Amygdala (tissue), 56 donors: ENCODE measurements around the gene CDC20.
A peak's percentile ranks its signal among the peaks of the same experiment; 100 is the strongest.

Experiments used
- DNase-seq, 56 donors: peaks; one replicate each; lab custom pipeline; 2025; lab: John Stamatoyannopoulos, UW

CDC20 gene

DNA sequence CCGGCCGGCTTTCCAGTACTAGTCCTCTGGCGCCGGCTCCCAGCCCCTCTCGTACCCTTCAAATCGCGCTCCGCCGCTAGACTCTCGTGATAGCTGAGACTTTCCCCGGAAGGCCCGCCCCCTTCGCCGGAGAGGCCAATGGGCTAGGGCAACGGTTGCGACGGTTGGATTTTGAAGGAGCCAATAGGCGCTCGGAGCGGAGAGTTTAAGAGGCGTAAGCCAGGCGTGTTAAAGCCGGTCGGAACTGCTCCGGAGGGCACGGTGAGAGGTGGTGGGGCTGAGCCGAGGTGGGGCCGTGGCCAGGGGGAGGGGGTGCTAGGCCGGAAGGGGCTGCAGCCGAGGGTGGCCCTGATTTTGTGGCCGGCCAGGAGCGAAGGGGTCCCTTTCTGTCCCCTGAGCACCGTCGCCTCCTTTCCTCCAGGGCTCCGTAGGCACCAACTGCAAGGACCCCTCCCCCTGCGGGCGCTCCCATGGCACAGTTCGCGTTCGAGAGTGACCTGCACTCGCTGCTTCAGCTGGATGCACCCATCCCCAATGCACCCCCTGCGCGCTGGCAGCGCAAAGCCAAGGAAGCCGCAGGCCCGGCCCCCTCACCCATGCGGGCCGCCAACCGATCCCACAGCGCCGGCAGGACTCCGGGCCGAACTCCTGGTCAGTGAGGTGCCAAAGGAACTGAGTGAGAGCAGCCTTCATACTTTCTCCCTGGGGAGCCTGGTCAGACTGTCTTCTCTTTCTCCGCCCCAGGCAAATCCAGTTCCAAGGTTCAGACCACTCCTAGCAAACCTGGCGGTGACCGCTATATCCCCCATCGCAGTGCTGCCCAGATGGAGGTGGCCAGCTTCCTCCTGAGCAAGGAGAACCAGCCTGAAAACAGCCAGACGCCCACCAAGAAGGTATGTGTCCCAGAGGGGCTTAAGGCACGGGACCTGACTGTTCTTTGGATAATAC lies at the start of gene CDC20:
CDC20 (plus strand) TSS at position 236 of the 948 bp plus-strand sequence; CDS start at position 471, 235 bp downstream.
- peak; percentile 49 to 99 (median 94) for DNase-seq

DNA sequence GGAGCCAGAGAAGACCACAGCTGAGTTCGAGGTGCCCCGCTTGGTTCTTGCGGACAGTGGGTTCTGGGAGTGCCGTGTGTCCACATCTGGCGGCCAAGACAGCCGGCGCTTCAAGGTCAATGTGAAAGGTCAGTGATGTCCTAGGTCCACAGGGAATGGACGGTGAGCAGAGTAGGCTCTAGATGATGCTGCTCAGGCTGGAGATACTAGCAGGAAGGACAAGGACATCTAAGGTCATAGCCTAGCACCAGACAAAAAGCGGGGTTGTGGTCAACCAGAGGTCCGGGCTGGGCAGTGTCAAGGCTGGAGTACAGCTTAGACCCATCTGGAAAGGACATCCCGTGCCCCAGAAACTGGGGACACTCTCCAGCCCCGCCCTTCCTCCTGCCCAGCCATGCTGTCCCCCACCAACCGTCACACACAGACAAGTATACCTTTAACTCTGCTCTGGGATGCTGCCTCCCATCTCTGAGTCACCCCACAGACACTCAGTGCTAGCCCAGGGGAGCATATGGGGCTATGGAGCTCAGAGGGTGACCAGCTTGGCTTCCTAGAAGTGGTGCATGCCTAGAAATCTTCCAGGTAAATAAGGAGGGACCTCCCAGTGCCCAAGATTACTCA lies 49.3 kb upstream of the CDC20 start:
- no peak for DNase-seq

DNA sequence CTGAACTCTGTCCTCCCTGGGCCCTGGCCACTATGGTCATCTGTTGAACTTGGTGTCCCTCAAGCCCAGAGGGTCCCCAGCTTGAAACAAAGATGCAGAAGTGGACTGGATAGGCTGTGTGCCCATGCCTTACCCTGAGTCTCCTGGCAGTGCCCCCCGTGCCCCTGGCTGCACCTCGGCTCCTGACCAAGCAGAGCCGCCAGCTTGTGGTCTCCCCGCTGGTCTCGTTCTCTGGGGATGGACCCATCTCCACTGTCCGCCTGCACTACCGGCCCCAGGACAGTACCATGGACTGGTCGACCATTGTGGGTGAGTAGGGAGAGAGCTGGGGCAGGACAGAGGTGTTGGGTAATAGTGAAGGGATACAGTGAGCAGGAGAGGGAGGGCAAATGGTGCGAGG lies 47.3 kb upstream of the CDC20 start:
- no peak for DNase-seq

DNA sequence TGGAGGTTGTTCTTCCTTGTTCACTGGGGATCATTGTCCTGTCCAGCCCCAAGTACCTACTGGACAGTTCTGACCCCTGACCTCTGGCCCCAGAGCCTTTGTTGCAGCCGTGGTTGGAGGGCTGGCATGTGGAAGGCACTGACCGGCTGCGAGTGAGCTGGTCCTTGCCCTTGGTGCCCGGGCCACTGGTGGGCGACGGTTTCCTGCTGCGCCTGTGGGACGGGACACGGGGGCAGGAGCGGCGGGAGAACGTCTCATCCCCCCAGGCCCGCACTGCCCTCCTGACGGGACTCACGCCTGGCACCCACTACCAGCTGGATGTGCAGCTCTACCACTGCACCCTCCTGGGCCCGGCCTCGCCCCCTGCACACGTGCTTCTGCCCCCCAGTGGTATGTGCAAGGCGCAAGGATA lies 46.6 kb upstream of the CDC20 start:
- DNase-seq = no peak

DNA sequence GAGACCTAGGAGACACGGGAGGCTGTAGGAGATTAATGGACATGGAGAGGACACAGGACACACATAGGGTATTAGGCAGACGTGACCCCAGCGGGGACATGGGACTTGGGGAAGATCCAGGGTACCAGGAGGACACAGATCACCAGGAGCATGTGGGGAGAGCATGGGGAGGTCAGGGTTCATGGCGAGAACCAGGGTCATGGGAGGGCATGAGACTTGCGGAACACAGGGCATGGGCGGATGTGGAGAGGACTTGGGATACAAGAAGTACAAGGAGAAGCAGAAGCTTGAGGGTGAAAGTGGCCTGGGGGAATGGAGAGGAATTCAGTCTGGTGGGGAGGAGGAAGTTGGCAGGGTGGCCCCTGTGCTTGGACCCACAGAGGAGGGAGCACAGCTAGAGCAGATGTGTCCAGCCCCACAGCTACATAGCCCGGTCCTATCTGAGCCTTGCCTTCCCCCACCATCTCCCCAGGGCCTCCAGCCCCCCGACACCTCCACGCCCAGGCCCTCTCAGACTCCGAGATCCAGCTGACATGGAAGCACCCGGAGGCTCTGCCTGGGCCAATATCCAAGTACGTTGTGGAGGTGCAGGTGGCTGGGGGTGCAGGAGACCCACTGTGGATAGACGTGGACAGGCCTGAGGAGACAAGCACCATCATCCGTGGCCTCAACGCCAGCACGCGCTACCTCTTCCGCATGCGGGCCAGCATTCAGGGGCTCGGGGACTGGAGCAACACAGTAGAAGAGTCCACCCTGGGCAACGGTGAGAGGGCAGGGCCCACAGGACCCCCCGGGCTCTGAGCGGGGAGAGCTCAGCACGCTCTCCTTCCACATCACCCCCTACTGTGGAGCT lies 45.9 kb upstream of the CDC20 start:
- no peak for DNase-seq

DNA sequence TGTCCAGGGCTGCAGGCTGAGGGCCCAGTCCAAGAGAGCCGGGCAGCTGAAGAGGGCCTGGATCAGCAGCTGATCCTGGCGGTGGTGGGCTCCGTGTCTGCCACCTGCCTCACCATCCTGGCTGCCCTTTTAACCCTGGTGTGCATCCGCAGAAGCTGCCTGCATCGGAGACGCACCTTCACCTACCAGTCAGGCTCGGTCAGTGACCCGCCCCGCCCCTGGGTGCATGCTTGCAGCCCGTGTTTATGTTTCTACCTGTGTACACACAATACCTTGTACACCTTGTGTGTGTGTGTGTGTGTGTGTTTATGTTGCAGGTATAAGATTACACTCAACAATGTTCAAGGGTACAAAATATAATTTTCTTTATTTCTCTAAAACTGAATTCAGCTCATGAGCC lies 45.0 kb upstream of the CDC20 start:
- no peak for DNase-seq

DNA sequence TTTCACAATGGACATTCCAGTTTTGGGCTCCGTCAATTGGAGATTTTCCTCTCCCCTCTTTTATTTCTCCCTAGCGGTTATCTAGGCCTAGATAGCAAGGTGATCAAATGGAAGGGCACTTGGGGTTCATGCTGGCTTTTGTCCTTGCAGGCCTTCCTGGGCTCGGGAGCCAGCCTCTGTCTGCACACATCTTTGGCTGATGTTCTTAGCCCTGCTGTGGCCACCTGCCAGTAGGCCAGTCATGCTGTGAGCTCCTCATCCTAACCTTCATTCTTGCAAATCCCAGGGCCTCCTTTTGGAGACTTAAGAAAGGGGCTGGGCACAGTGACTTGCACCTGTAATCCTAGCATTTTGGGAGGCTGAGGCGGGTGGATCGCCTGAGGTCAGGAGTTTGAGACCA lies 44.5 kb upstream of the CDC20 start:
- DNase-seq = no peak

DNA sequence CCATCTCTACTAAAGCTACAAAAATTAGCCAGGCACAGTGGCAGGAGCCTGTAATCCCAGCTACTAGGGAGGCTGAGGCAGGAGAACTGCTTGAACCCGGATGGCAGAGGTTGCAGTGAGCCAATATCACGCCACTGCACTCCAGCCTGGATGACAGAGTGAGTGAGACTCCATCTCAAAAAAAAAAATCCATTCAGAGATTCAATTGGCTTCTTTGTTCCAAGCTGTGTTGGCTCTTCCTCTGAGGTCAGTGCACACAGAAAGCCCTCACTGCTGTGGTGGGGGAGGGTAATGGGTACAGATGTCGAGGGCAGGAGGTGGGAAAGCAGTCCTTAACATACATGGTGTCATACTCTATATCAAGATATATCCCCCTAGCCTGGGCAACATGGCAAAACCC lies 43.3 kb upstream of the CDC20 start:
- DNase-seq = peak in 29 of 56 donors; percentile 10 to 74 (median 41)

DNA sequence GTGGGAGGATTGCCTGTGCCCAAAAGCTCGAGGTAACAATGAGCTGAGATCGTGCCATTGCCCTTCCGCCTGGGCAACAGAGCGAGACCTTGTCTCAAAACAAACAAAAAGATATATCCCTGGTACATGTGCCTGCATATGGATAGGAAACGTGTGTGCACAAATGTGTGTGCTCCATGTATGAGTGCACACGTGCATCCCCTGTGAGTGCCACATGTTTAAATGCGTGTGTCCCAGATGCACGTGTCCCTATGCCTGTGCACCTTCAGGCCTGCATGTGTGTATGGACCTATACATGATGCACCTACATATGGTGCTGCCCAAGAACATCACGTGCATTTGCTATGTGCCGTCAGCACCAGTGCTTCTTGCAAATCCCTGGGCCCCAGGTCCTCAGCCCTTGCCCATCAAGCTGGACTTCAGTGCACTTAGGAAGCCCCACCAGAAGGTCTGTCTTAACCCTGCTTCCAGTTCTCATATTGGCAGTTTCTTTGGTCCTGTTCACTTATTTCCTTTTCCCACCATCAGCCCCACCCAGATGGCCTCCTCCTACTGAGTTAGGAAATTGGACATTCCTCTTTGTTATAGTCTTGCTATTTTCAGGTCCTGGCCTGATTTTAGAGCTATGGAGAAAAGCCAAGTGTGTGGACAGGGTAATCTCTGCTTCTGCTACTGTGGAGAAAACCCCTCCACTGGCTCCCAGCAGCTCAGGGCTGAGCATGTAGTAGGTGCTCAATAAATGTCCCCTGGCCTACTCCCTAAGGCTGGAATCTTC lies 42.6 kb upstream of the CDC20 start:
- DNase-seq = no peak

DNA sequence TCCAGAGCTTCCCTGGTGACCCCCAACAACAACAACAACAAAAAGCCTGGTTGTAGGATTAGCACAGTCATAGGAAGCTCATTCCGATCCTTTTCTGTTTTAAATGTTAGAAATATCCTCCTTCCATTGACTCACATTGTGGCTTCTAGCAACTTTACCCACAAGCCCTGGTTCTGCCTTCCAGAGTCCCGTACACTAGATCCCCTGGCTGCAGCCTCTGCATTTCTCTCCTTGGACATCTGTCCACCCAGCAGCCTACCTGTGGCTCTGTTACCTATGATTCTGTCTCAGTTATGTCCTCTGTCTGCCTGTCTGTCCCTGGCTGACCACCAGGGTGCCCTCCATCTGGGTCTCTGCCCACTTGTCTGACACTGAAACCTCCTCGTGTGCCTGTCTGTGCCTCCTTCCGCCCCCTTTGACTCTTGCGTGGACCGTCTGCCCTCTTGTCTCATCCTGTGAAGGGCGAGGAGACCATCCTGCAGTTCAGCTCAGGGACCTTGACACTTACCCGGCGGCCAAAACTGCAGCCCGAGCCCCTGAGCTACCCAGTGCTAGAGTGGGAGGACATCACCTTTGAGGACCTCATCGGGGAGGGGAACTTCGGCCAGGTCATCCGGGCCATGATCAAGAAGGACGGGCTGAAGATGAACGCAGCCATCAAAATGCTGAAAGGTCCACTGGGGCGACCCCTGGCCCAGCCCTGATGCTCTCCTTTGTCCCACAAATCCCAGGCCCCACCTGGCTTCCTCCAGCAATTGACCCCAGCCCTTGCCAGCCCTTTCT lies 41.9 kb upstream of the CDC20 start:
- no peak for DNase-seq

DNA sequence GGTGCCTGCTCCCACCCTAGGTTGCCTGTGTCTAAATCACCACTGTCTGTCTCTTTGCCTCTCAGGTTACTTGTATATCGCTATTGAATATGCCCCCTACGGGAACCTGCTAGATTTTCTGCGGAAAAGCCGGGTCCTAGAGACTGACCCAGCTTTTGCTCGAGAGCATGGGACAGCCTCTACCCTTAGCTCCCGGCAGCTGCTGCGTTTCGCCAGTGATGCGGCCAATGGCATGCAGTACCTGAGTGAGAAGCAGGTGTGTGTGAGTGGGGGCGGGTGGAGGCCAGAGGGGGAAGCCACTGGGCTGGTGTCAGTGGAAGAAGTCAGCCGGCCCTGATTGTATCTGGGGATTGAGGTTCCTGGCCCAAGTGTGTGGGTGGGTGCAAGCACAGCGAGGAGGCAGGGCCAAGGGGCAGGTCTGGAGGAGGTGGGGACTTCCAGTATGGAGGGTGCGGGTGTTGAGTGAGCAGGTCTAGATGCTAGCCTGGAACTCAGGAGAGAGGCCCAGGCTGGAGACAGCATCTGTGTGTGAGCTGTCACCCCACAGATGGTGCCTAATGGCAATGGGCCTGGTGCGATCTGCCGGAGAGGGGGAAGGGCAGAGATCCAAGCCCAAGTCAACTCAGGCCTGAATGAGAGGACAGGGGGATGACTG lies 40.8 kb upstream of the CDC20 start:
- DNase-seq = peak in 44 of 56 donors; percentile 9 to 87 (median 55)

DNA sequence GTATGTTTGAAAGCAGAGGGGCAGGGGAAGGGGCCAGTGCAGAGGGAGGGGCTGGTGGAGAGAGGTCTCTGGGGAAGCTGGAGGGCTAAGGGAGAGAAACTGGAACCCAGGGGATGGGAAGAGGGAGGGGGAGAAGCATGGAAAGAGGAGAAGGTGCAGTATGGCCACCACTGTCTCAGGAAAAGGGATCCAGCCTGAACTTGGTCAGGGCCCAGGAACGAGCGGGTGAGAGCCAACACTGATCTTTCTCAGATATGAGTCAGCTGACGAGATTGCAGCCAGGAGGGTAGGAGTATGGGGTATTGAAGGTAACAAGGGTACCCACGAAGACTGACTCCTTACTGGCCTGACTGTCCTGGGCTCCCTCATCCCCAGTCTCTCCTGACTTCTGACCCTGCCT lies 40.0 kb upstream of the CDC20 start:
- DNase-seq = no peak

DNA sequence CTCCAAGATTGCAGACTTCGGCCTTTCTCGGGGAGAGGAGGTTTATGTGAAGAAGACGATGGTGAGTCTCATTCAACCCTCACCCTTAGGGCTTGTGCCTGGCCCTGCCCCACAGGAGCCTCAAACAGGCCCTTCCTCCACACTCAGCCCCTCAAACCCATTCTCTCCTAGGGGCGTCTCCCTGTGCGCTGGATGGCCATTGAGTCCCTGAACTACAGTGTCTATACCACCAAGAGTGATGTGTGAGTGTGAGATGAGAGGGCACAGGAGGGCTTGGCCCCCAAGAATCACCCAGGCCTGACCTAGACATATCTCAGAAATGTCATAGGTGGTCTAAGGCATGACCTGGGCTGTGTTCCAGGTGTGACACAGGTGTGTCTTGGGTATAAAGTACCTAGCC lies 39.5 kb upstream of the CDC20 start:
- no peak for DNase-seq

DNA sequence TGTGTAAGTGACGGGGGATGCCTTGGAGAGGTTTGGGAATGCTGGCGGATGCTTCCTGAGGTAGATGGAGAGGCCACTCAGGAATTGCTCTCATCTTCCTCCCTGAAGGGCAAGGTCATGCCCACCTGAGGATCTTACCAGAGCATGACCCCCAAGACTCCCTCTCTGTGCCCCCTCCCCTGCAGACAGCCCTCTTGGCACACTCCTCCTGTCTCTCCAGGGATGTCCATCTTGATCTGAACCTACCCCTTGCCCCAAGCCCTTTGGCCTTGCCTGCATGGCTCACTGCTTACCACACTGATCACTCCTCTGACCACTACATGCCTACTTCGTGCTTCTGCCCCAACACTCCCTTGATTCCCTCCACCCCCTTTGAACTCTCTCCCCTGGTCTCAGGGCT lies 39.0 kb upstream of the CDC20 start:
- no peak for DNase-seq

DNA sequence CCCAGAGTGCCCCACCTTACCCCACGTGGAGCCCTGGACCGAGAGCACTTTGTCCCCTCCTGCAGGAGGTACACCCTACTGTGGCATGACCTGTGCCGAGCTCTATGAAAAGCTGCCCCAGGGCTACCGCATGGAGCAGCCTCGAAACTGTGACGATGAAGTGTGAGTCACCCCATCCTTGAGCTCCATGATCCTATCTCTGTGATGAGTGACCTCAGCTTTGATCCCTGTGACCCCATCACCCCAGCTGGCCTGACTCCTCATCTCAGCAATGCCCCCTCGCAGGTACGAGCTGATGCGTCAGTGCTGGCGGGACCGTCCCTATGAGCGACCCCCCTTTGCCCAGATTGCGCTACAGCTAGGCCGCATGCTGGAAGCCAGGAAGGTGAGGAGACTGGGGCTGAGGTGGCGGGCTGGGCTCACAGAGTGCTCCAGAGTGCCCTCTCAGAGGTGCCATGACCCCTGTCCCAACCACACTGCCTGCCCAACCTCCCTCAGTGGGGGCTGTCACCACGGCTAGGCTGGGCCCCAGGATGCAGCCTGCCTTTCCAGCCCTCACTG lies 37.4 kb upstream of the CDC20 start:
- no peak for DNase-seq

DNA sequence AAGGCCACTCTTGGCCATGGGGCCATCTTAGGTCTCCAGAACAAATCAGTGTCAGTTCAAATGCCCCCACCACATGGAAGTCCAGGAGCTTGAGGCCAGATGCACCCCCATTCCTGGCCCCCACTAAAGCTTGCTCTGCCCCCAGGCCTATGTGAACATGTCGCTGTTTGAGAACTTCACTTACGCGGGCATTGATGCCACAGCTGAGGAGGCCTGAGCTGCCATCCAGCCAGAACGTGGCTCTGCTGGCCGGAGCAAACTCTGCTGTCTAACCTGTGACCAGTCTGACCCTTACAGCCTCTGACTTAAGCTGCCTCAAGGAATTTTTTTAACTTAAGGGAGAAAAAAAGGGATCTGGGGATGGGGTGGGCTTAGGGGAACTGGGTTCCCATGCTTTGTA lies 36.3 kb upstream of the CDC20 start:
- no peak for DNase-seq

DNA sequence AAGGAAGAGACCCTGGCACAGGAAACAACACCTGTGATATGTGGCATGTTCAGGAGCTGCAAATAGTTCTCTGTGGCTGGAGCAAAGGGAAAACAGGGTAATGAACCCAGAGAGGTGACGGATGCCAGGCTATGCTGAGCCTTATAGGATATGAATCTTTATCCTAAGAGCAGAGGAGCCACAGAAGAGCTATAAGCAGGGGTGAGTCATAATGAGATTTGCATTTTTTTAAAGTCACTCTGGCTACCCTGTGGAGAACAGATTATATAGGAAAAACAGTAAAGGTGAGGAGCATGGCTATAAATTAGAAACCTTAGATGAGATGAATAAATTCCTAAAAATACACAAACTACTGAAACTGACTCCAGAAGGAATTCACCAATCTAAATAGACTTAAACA lies 34.0 kb upstream of the CDC20 start:
- DNase-seq = no peak

DNA sequence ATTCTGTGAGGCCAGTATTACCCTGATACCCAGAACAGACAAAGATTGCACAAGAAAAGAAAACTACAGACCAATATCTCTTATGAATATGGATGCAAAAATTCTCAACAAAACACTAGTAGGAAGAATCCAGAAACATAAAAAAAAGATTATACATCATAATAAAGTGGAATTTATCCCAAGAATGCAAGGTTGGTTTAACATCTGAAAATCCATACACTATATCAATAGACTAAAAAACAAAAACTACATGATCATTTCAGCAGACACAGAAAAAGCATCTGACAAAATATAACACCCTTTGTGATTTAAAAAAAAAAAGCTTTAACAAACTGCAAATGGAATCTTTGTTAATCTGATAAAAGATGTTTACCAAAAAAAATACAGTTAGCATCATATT lies 33.4 kb upstream of the CDC20 start:
- no peak for DNase-seq
